Trophoblast cell (in vitro differentiated cells and primary cell): ENCODE measurements around the gene STARD13.

Source experiments
- DNase-seq, 2 donors: peaks; one replicate each; pipeline ENCODE4 v3.0.0-alpha.2; 2016
- H2AFZ ChIP-seq: 2 replicates; pipeline ENCODE4 v1.6.1; 2013; ENCODE audit warnings: low read length, moderate library complexity, mild to moderate bottlenecking; ENCODE audit not compliant: insufficient read depth, poor library complexity
- H2AK5ac ChIP-seq: 2 replicates; pipeline ENCODE4 v1.6.1; 2013; ENCODE audit warnings: mild to moderate bottlenecking, low read length
- H2BK120ac ChIP-seq: 2 replicates; pipeline ENCODE4 v1.6.1; 2013; ENCODE audit warnings: low read length, mild to moderate bottlenecking, moderate library complexity; ENCODE audit not compliant: insufficient read depth, poor library complexity
- H2BK12ac ChIP-seq: 2 replicates; pipeline ENCODE4 v1.6.1; 2013; ENCODE audit warnings: mild to moderate bottlenecking, low read length, moderate library complexity
- H2BK5ac ChIP-seq: 2 replicates; pipeline ENCODE4 v1.6.1; 2013; ENCODE audit warnings: low read length, low read depth, moderate library complexity, mild to moderate bottlenecking; ENCODE audit not compliant: poor library complexity
- H3K14ac ChIP-seq: 2 replicates; pipeline ENCODE4 v1.6.1; 2013; ENCODE audit warnings: mild to moderate bottlenecking, low read length
- H3K18ac ChIP-seq: 2 replicates; pipeline ENCODE4 v1.6.1; 2013; ENCODE audit warnings: mild to moderate bottlenecking, low read length
- H3K23ac ChIP-seq: 2 replicates; pipeline ENCODE4 v1.6.1; 2013; ENCODE audit warnings: low read length
- H3K27ac ChIP-seq: 2 replicates; pipeline ENCODE4 v1.5.1; 2013; ENCODE audit warnings: low read depth, mild to moderate bottlenecking, inconsistent platforms, low read length, moderate library complexity
- H3K27me3 ChIP-seq: 2 replicates; pipeline ENCODE4 v1.6.1; 2013; ENCODE audit warnings: inconsistent platforms, mild to moderate bottlenecking, low read length, moderate library complexity; ENCODE audit not compliant: insufficient read depth
- H3K36me3 ChIP-seq, 2 experiments: 1 replicate in 1 of 2; 2 replicates in 1 of 2; pipeline ENCODE4 v1.6.1; 2013; ENCODE audit warnings: low read length in 2 of 2, mild to moderate bottlenecking in 2 of 2, moderate library complexity in 1 of 2; ENCODE audit not compliant: insufficient read depth in 2 of 2, control insufficient read depth in 1 of 2
- H3K4ac ChIP-seq: 2 replicates; pipeline ENCODE4 v1.6.1; 2013; ENCODE audit warnings: low read depth, mild to moderate bottlenecking, low read length, moderate library complexity
- H3K4me1 ChIP-seq, 2 experiments: 1 replicate in 1 of 2; 2 replicates in 1 of 2; pipeline ENCODE4 v1.6.1; 2013; ENCODE audit warnings: low read length in 2 of 2, mild to moderate bottlenecking in 2 of 2, moderate library complexity in 1 of 2; ENCODE audit not compliant: insufficient read depth in 2 of 2, control insufficient read depth in 1 of 2
- H3K4me2 ChIP-seq: 2 replicates; pipeline ENCODE4 v1.6.1; 2013; ENCODE audit warnings: inconsistent platforms, mild to moderate bottlenecking, low read length, moderate library complexity
- H3K4me3 ChIP-seq: 2 replicates; pipeline ENCODE4 v1.5.1; 2013; ENCODE audit warnings: mild to moderate bottlenecking, low read depth, low read length, inconsistent platforms
- H3K79me1 ChIP-seq: one replicate; pipeline ENCODE4 v1.6.1; 2013; ENCODE audit warnings: low read length
- H3K79me2 ChIP-seq: 2 replicates; pipeline ENCODE4 v1.6.1; 2013; ENCODE audit warnings: low read length, mild to moderate bottlenecking; ENCODE audit not compliant: control insufficient read depth, insufficient read depth, poor library complexity
- H3K9ac ChIP-seq: 2 replicates; pipeline ENCODE4 v1.6.1; 2013; ENCODE audit warnings: mild to moderate bottlenecking, low read length
- H3K9me3 ChIP-seq: 2 replicates; pipeline ENCODE4 v1.6.1; 2013; ENCODE audit warnings: low read depth, mild to moderate bottlenecking, control low read depth, inconsistent platforms, low read length; ENCODE audit not compliant: insufficient read depth
- H4K12ac ChIP-seq: 2 replicates; pipeline ENCODE4 v1.6.1; 2013; ENCODE audit warnings: low read depth, mild to moderate bottlenecking, low read length, moderate library complexity
- H4K8ac ChIP-seq: 2 replicates; pipeline ENCODE4 v1.6.1; 2013; ENCODE audit warnings: low read depth, mild to moderate bottlenecking, low read length, moderate library complexity
- H4K91ac ChIP-seq: one replicate; pipeline ENCODE4 v1.6.1; 2013; ENCODE audit warnings: low read depth, mild to moderate bottlenecking, low read length, moderate library complexity
- WGBS: extraction: QIAGEN DNeasy Blood & Tissue Kit; methylation state at CpG from one replicate; pipeline ENCODE4 v1.1.7; 2013; ENCODE audit warnings: missing lambda C conversion rate; ENCODE audit not compliant: insufficient read length, insufficient coverage; ENCODE audit errors: extremely low coverage; 5-methylcytosine and 5-hydroxymethylcytosine counted together

STARD13 gene

GRCh38 chr13:33138441-33138840, 147.1 kb downstream of the STARD13 start:
- H2BK12ac ChIP-seq = no peak overlapping the region
- no peak overlapping the region for H3K9ac ChIP-seq
- no peak overlapping the region for H3K4me3 ChIP-seq
- DNase-seq = no peak
- H2AFZ ChIP-seq = no peak overlapping the region
- H3K79me2 ChIP-seq = no peaks in the 10 kb centered on the region
- H3K18ac ChIP-seq = no peak overlapping the region
- H3K23ac ChIP-seq = no peak overlapping the region
- no peak overlapping the region for H3K27ac ChIP-seq
- H3K14ac ChIP-seq = no peak overlapping the region
- H2BK120ac ChIP-seq = no peak overlapping the region
- H3K4ac ChIP-seq = no peak overlapping the region
- WGBS = no CpG with 5 or more reads among the region's 14 CpGs
- no peaks in the 10 kb centered on the region for H3K79me1 ChIP-seq
- H3K4me2 ChIP-seq = no peak overlapping the region
- H3K4me1 ChIP-seq = no peaks in the 10 kb centered on the region
- H3K36me3 ChIP-seq = no peaks in the 10 kb centered on the region
- no peaks in the 10 kb centered on the region for H3K27me3 ChIP-seq
- no peak overlapping the region for H2BK5ac ChIP-seq
- no peak overlapping the region for H4K8ac ChIP-seq
- no peaks in the 10 kb centered on the region for H3K9me3 ChIP-seq
- H4K12ac ChIP-seq = no peak overlapping the region
- H2AK5ac ChIP-seq = no peak overlapping the region
- H4K91ac ChIP-seq = no peak overlapping the region

- Histone ChIP-seq H3K79me1 (no peaks in the 10 kb centered on the region), H2AFZ (no peak overlapping the region), H3K4me2 (no peak overlapping the region), H3K4ac (no peak overlapping the region), H3K27ac (no peak overlapping the region), H3K36me3 (no peaks in the 10 kb centered on the region), H2BK12ac (no peak overlapping the region), H4K8ac (no peak overlapping the region), H4K12ac (no peak overlapping the region), H2BK120ac (no peak overlapping the region), H3K18ac (no peak overlapping the region), H2BK5ac (no peak overlapping the region), H3K27me3 (no peaks in the 10 kb centered on the region), H3K4me3 (no peak overlapping the region), H3K23ac (no peak overlapping the region), H3K4me1 (no peaks in the 10 kb centered on the region), H3K9me3 (no peaks in the 10 kb centered on the region), H3K14ac (no peak overlapping the region), H3K9ac (no peak overlapping the region), H2AK5ac (no peak overlapping the region), H4K91ac (no peak overlapping the region), H3K79me2 (no peaks in the 10 kb centered on the region)
- DNase-seq = no peak
- no CpG with 5 or more reads among the region's 4 CpGs for WGBS
Observed at GRCh38 chr13:33137721-33138120, 147.8 kb downstream of the STARD13 start.

GRCh38 chr13:33135097-33135496, 150.5 kb downstream of the STARD13 start:
- no peak overlapping the region for H3K14ac ChIP-seq
- WGBS = no CpG with 5 or more reads among the region's 1 CpG

GRCh38 chr13:33134213-33134612, 151.3 kb downstream of the STARD13 start:
- Histone ChIP-seq H3K4me3 (no peak overlapping the region), H3K18ac (no peak overlapping the region), H3K27me3 (no peaks in the 10 kb centered on the region), H2BK120ac (no peak overlapping the region), H3K4me2 (no peak overlapping the region), H3K9me3 (peaks cover 1% of the 10 kb centered on the region), H3K14ac (no peak overlapping the region), H3K79me2 (no peaks in the 10 kb centered on the region), H4K8ac (no peak overlapping the region), H3K27ac (no peak overlapping the region), H2AFZ (no peak overlapping the region), H2BK12ac (no peak overlapping the region), H3K79me1 (no peaks in the 10 kb centered on the region), H3K4ac (no peak overlapping the region), H3K4me1 (no peaks in the 10 kb centered on the region), H3K9ac (no peak overlapping the region), H3K23ac (no peak overlapping the region), H2AK5ac (no peak overlapping the region), H2BK5ac (no peak overlapping the region), H4K91ac (no peak overlapping the region), H4K12ac (no peak overlapping the region), H3K36me3 (peaks cover 7 to 9% of the 10 kb centered on the region in 2 experiments)
- no peak for DNase-seq
- WGBS = no CpG with 5 or more reads among the region's 3 CpGs

More at GRCh38 chr13:33135097-33135496, 150.5 kb downstream of the STARD13 start:
- Histone ChIP-seq H3K79me2 (no peaks in the 10 kb centered on the region), H3K9me3 (no peaks in the 10 kb centered on the region), H3K4me1 (no peaks in the 10 kb centered on the region), H3K18ac (no peak overlapping the region), H4K8ac (no peak overlapping the region), H2AK5ac (no peak overlapping the region), H3K27me3 (no peaks in the 10 kb centered on the region), H3K4me2 (no peak overlapping the region), H3K4me3 (no peak overlapping the region), H3K27ac (no peak overlapping the region), H3K4ac (no peak overlapping the region), H2BK120ac (no peak overlapping the region), H2AFZ (no peak overlapping the region), H3K36me3 (peaks cover 0 to 1% of the 10 kb centered on the region in 2 experiments), H2BK12ac (no peak overlapping the region), H2BK5ac (no peak overlapping the region), H3K9ac (no peak overlapping the region), H3K79me1 (no peaks in the 10 kb centered on the region), H4K91ac (no peak overlapping the region), H4K12ac (no peak overlapping the region), H3K23ac (no peak overlapping the region)
- DNase-seq = no peak
